Measurements from ENCODE around the gene SLC36A4.

- TF ChIP-seq, protein P1, sequence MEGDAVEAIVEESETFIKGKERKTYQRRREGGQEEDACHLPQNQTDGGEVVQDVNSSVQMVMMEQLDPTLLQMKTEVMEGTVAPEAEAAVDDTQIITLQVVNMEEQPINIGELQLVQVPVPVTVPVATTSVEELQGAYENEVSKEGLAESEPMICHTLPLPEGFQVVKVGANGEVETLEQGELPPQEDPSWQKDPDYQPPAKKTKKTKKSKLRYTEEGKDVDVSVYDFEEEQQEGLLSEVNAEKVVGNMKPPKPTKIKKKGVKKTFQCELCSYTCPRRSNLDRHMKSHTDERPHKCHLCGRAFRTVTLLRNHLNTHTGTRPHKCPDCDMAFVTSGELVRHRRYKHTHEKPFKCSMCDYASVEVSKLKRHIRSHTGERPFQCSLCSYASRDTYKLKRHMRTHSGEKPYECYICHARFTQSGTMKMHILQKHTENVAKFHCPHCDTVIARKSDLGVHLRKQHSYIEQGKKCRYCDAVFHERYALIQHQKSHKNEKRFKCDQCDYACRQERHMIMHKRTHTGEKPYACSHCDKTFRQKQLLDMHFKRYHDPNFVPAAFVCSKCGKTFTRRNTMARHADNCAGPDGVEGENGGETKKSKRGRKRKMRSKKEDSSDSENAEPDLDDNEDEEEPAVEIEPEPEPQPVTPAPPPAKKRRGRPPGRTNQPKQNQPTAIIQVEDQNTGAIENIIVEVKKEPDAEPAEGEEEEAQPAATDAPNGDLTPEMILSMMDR (conservative IDR thresholded peaks at IDR 0.05; ENCODE audit: low read depth, low read length): no peak
- no peak for TF ChIP-seq EZH2 (IDR thresholded peaks at IDR 0.05; ENCODE audit: borderline replicate concordance, low read depth, low read length, poor library complexity, severe bottlenecking)
Observed at GRCh38 chr11:93099806-93100205, 98.0 kb downstream of the SLC36A4 start.

Measured in A673 (cell line).